GM19463 (cell line): ENCODE measurements around the gene ESF1.

ENCODE experiments used
- ATAC-seq: cut with Tn5 transposase; IDR thresholded peaks from one replicate; pipeline ENCODE4 v1.9.1; 2021; ENCODE audit warnings: mild to moderate bottlenecking, moderate library complexity; ENCODE audit not compliant: unreplicated experiment

ESF1 gene

DNA sequence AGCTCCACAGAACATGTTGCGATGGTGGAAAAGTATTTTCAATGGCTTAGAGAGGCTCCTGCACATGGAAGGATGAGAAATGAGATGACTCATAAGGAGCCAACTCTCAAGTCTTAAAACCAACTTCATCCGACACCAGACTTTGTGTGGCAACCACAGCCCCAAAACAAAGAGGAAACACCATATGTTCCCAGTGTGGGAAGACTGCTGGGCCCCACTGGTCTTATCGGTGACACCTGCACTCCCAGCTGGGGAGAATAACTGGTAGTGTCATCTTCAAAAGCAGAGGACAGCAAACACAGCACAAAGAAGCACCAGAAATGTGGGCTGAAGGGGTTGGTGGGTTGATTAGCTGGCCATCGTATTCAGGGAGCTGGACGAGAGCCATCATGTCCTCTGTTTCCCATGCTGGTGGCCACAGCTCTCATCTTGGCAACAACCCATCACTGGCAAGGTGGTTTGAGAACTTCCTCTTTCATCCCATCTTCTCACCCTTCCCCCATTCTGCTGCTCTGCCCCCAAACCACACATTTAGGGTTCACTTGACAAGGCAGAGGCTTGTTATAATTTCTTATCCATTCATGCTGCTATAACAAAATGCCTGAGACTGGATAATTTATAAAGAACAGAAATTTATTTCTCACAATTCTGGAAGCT lies 100.0 kb downstream of the ESF1 start:
- peak; percentile 69 for ATAC-seq

DNA sequence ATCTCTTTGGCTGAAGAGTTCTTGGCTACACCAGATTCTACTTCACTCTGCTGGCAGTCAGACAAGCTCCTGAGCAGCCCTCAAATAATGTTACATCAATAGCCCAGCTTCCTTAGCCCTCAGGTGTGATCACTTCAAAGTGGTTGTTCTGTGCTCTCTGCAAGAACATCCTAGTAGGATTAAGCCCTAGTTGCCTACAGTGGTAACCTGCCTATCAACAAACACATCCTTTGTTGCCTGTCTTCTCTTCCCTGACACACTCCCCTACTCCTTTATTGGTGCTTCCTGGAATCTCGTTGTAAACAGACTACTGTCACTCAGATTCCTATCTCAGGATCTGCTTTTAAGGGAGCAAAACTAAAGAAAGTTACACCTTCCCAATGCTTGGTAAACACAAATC lies 100.9 kb downstream of the ESF1 start:
- ATAC-seq, result no peak

DNA sequence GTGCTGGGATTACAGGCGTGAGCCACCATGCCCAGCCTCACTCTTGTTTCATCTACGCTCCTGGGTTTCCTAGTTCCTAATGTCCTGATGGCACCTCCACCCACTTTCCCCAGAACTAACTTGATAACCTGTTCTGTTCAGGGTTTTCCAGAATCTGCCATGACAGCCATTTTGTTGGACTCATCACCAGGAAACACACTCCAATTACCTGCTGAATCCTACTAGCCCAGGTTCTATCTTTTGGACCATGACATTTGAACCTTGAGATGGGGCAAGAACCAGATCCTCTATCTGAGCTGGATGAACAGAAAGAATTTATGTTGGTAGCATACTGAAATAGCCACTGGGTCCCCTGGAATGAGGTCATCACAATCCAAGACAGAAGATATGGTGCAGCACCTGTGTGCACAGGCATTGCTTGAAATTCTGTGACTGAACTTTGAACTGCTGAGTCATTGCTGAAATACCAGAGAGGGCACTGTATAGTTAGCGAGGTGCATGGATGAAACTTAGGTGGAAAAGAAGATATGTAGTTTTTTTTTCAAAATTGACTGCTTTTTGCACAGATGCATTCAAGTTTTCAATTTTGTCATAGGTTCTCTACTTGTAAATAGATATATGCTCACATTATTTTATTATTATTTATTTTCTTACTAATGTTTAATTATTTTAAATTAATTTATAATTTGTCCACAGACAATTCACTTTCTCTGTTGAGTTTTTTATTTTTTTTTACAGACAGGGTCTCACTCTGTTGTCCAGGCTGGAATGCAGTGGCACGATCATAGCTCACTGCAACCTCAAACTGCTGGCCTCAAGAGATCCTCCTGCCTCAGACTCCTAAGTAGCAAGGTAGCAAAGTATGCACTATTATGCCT lies 103.2 kb downstream of the ESF1 start:
- ATAC-seq, result peak; percentile 83

DNA sequence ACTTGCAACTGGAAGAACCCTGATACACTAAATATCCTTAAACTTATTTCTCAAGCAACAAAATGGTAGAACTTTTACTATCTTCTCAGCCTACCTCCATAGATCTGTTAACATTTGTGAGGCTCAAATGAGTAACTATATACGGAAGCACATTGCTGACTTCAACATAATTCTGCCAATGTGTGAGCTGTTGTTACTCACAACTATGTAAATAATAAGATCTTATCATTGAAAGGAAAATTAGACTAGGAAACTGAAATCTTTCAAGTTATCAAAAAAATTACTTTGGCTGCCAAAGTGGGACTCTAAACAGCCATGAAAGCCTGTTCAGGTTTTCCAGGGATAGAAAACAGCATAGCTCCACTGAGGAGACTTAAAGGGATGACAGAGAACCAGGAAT lies 105.8 kb downstream of the ESF1 start:
- ATAC-seq, result no peak

- no peak for ATAC-seq
Measured at GRCh38 chr20:13677241-13677640, 107.5 kb downstream of the ESF1 start.

- no peak for ATAC-seq
Measured at GRCh38 chr20:13676682-13677081, 108.0 kb downstream of the ESF1 start.

DNA sequence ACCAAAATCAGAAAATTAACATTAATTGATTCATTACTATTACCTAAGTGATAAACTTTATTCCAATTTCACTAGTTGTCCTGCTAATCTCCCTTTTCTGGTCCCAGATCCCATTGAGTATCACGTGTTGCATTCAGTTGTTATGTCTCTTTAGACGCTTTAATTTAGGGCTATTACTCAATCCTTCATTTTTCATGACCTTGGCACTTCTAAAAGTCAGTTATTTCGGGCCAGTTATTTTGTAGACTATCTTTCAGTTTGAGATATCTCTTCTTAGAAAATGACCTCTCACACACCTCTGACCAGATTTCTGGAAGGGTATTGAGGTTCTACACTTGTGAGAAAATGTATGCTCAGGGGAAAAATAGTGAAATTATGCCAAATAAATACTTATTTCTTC lies 112.0 kb downstream of the ESF1 start:
- ATAC-seq, result no peak

GRCh38 chr20:13671916-13672378 lies 112.8 kb downstream of the ESF1 start:
- ATAC-seq, result no peak

DNA sequence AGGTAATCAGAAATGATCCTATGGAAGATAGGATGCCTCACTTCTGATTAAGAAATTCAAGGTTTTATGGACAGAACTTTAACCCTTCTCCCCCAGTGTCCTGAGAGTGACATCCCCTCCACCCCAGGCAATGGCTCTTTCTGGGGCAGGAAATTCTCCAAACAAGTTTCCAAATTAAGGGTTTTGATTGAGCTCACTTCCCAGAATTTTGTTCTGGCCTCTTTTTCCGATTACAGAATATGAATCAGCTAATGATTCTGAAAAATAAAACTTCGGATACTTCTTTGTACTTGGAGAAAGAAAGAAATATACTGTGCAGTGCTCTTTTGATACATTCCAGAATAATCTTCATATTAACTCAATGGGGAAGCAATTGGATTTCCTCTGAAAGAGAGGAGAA lies 113.2 kb downstream of the ESF1 start:
- no peak for ATAC-seq

GRCh38 chr20:13670160-13670559 lies 114.6 kb downstream of the ESF1 start:
- ATAC-seq, result no peak

DNA sequence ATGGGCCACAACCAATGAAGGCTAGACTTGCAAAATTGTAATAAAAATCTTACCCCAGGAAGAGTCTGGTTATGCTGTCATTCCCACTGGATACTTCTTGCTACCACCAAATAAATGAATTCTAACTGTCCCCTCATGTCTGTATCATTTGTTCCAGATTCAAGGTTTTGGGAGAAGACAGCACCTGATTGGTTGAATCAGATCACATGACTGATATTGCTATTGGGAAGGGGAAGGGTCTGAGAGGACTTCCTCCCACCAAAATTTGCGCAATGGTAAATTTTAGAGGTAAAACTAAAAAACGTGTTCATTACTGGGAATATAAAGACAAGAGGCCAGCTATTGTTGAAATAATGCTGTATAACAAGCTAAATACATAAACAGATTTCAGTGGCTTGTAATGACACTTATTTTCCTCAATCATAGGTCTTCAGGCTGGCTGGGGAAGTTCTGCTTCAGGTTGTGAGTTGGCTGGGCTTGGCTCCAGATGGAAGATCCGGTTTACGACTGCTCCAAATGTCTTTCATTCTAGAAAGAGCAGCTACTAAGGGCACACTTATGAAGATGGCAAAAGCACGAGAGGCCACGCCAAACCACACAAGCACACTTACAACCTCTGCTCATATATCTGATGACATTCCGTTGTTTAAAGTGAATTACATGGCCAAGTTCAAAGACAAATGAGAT lies 118.9 kb downstream of the ESF1 start:
- ATAC-seq, result no peak
